ENCODE data around the gene HAPLN1. TPM values are rescaled to one million over a fixed set of nuclear protein-coding genes. Genes with fewer than 3 reads are reported as not detected.
"Not testable (repeated sequence)": the region's sequence is repeated elsewhere in the genome, so short reads cannot be mapped to it uniquely, and the experiment has no call there.

The HAPLN1 gene
- 0.19 TPM for total RNA-seq
- long read RNA-seq = 0 reads

DNA sequence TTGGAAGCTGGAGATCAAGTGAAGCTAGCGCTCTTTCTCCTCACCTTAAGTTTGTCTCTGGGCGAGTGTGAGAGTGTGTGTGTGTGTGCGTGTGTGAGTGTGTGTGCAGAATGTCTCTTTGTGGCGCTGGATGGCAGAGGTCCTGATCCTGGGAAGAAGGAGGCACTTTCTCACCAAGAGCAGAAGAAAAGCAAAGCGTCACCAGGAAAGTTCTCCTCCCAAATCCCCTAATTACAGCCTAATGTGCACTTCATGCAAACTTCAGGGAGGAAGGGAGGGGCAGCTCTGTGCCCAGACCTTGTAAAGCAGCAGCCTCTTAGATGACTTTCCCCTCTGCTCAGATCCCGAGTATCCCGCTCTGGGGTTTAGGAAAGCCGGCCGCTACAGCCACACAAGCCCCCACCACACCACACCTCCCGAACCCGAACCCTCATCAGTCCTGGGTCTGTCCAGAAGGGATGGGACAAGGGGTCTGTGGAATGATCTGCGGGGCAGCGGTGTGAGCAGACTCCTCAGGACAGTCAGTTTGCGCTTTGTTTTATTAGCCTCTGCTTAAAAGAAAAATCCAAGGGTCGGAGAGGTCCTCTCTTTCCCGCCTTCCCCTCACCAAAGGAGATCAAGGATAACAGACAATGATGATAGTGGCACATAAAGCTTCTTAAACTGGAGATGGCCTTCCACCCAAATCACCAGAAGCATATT lies at the start of gene HAPLN1:
Gene HAPLN1, minus strand, starts transcription at position 20 of the 702 bp plus-strand sequence. CDS start 47,332 bp downstream, outside the sequence.
- ATAC-seq = peak; percentile 26
- no peak for DNase-seq (ENCODE audit: missing footprints)
- intact Hi-C loops (cut with DNase I) = no loop called here

- intact Hi-C loops (cut with DNase I) = no loop called here
- ATAC-seq (no peak), DNase-seq (ENCODE audit: missing footprints) (no peak)
These were observed 46.8 kb upstream of the HAPLN1 start for GRCh38 chr5:83767409-83767992.

- intact Hi-C loops (cut with DNase I) = no loop called here
- DNase-seq (ENCODE audit: missing footprints) (no peak), ATAC-seq (no peak)
These were observed 43.4 kb upstream of the HAPLN1 start for GRCh38 chr5:83764101-83764500.

DNA sequence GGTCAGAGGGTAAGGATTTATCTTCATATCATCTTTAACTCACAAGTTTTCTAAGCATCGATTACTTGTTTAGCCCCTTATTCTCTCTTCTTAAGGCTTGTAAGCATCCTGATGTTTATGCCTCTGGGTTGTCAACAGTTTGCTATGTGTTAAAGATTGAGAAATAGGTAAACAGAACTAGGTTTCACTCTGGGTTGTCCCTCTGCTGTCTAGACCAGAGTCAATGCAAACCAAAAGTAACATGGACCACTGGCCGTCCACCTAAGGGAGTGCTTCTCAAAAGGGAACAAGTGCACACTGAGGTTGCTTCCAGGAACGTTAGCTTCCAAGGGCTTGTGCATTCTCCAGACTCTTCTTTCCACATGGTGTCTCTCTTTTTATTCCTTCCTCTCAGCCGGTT lies 39.9 kb upstream of the HAPLN1 start:
- ATAC-seq = no peak
- intact Hi-C loops (cut with DNase I) = no loop called here

DNA sequence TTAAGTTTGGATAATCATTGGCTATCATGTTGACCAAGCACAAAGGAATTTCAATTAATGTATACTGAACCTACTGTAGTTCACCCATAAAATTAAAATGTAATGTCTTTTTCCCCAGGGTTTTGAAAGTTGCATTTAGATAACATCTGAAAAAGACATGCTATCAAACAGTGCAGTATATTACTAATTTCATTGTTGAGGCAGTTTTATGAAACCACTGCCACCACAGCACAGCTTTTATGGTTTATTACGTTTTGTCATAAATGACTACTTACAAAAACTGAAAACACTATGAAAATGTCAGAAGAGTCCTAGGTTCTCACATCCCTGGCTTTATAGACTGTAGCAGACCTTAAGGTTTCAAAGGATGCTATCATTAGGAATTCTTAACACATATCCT lies 32.0 kb upstream of the HAPLN1 start:
- intact Hi-C loops (cut with DNase I) = no loop called here
- ATAC-seq (no peak), DNase-seq (ENCODE audit: missing footprints) (no peak)

More for the DNA sequence above, 39.9 kb upstream of the HAPLN1 start:
- DNase-seq (ENCODE audit: missing footprints) = no peak

DNA sequence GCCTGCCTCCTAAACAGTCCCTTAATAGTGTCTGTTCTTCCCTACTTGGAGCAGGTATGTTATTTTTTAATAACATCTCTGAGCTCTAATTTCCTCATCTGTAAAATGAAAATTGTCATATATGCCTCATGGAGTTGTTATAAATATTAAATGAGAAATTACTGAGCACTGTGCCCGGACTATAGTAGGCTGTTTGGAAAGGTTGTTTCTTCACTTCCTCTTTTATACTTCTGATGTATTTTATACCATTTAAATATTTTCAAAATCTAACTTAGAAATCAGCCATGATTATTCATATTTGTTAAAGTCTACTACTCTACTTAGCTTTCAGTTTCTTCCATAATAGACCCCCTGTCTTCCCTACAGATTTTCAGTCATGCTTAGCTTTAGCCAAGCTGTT lies 30.5 kb upstream of the HAPLN1 start:
- no peak for DNase-seq (ENCODE audit: missing footprints)
- intact Hi-C loops (cut with DNase I) = no loop called here
- ATAC-seq = no peak

GRCh38 chr5:83750749-83751148 lies 30.1 kb upstream of the HAPLN1 start:
- intact Hi-C loops (cut with DNase I) = no loop called here
- ATAC-seq (peak; percentile 54), DNase-seq (ENCODE audit: missing footprints) (no peak)

- intact Hi-C loops (cut with DNase I) = no loop called here
- ATAC-seq = no peak
- DNase-seq (ENCODE audit: missing footprints) = no peak
These were observed 25.2 kb upstream of the HAPLN1 start for GRCh38 chr5:83745816-83746215.

- intact Hi-C loops (cut with DNase I) = no loop called here
- DNase-seq (ENCODE audit: missing footprints) = no peak
- no peak for ATAC-seq
These were observed 24.2 kb upstream of the HAPLN1 start for GRCh38 chr5:83744821-83745220.

DNA sequence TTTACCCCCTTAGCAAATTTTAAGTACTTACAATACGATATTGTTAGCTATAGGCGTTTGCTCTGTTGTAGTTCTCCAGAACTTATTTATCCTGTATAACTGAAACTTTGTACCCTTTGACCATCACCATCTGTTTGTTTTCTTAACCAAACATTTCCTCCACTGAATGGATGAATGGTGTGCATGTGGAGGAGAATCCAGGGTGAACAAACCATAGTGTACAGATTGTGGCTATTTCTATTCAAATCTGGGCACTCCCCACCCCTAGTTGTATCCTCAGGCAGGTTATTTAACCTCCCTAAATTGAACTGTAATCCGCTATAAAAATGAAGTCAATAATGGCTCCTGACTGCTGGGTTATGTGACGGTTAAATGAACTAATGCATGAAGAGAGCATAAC lies 21.4 kb upstream of the HAPLN1 start:
- no peak for DNase-seq (ENCODE audit: missing footprints)
- no peak for ATAC-seq
- intact Hi-C loops (cut with DNase I) = no loop called here

DNA sequence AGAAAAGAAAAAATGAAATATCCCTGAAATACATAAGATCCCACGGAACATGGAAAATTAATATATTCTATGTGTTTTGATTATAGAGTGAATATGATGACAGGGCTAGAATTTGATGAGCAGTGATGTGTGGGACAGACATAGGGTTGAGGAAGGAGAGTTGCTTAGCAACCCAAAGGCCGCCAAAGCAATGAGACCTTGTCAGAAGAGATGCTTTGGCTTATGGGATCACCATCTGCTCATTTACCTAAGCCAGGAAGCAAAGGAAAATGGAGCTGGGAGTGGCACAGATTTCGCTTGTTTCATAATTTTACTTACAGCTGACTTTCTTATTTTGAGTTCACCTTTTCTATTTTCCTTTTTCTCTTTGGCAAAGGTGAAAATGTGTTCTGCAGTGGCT lies 20.9 kb upstream of the HAPLN1 start:
- intact Hi-C loops (cut with DNase I) = no loop called here
- no peak for DNase-seq (ENCODE audit: missing footprints)
- ATAC-seq = no peak

DNA sequence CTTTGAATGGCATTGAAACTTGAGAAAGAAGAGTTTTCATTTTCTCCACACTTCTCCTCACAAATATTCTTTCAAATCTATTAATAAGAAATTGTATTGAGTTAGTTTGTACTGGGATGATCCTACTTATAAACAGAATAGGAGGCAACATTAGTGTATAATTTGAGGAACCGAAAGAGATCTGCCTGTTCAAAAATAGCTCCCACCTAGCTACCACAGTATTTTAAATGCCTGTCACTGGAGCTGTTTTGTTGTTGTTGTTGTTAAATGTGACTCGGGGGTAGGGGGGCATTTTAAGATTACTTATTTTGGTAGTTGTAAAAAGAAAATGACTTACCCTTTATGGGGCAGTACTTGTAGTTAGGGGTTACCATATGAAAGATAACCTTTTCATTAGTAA lies 20.1 kb upstream of the HAPLN1 start:
- intact Hi-C loops (cut with DNase I) = no loop called here
- no peak for DNase-seq (ENCODE audit: missing footprints)
- ATAC-seq = no peak

GRCh38 chr5:83736169-83736568 lies 15.5 kb upstream of the HAPLN1 start:
- intact Hi-C loops (cut with DNase I); ATAC-seq; DNase-seq (ENCODE audit: missing footprints): not testable (repeated sequence)

- ATAC-seq; DNase-seq (ENCODE audit: missing footprints); intact Hi-C loops (cut with DNase I): not testable (repeated sequence)
These were observed 14.4 kb upstream of the HAPLN1 start for GRCh38 chr5:83735058-83735457.

GRCh38 chr5:83731638-83732037 lies 11.0 kb upstream of the HAPLN1 start:
- DNase-seq (ENCODE audit: missing footprints) (no peak), ATAC-seq (no peak)
- intact Hi-C loops (cut with DNase I) = no loop called here

DNA sequence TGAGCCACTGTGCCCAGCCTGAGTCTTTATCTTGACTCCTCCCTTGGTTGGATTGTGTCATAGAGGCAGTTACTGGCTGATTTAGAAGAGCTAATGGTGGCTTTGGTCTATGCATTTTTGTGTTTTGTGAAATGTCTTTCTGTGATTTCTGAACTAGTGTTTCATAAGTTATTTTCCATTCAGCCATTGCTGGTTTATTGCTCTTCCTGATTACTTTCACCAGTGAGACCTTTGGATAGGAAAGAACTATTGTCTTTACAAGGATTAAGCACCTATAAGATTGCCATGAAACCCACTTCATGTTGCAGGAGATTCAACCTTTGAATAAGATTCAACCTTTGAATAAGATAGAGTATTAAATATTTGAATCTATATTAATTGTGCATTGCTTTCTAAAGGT lies 8.7 kb upstream of the HAPLN1 start:
- DNase-seq (ENCODE audit: missing footprints) (no peak), ATAC-seq (no peak)
- intact Hi-C loops (cut with DNase I) = no loop called here

DNA sequence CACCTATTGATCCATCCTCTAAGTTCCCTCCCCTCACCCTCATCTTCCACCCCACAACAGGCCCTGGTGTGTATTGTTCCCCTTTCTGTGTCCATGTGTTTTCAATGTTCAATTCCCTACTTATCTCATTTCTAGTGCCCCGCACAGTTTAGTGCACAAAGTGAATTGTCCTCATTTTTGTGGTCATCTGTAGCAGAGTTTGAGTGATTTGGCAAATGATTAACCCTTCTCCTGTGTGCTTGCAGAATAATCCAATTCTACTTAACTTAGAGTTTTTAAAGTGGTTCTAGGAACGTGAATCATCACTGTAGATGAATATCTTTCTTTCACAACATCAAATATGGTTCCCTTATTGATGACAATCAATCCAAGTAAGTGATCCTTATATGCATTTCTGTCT lies 6.3 kb upstream of the HAPLN1 start:
- DNase-seq (ENCODE audit: missing footprints) (no peak), ATAC-seq (no peak)
- intact Hi-C loops (cut with DNase I) = no loop called here

GRCh38 chr5:83724935-83725334 lies 4.3 kb upstream of the HAPLN1 start:
- ATAC-seq = no peak
- intact Hi-C loops (cut with DNase I) = no loop called here
- no peak for DNase-seq (ENCODE audit: missing footprints)

GRCh38 chr5:83724001-83724400 lies 3.3 kb upstream of the HAPLN1 start:
- ATAC-seq (no peak), DNase-seq (ENCODE audit: missing footprints) (no peak)
- intact Hi-C loops (cut with DNase I) = no loop called here

DNA sequence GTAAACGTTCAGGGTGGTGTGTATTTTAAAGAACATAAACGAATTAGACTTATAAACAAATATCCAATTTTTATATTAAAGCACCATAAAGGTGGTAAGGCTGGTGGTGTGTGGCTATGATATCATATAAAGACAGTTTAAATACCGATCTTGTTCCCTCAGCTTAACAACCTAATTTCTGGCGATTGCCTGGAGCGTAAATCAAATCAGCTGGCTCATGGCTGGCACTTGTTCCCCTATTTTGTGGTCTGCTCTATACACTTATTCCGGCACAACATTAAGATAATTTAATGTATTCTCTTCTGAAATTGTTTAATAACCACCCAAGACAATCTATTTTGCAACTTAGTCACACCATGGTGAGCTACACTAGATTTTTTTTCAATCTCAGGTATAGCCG lies 2.4 kb upstream of the HAPLN1 start:
- intact Hi-C loops (cut with DNase I) = no loop called here
- DNase-seq (ENCODE audit: missing footprints) (no peak), ATAC-seq (no peak)
